Vagina (tissue), 2 donors: ENCODE data around the gene MAMDC2.

Source experiments
- POLR2A ChIP-seq, 2 donors: fragments of 450-650 bp; IDR thresholded peaks; one replicate each; pipeline ENCODE4 v1.6.1; 2017; ENCODE audit warnings: antibody characterized with exemption in 2 of 2, mild to moderate bottlenecking in 2 of 2, moderate library complexity in 2 of 2
- TF ChIP-seq, protein P1 (sequence below), 3 experiments: fragments of 450-650 bp in 2 of 3; fragments of 200-600 bp in 1 of 3; sonication (generic) in 1 of 3; IDR thresholded peaks; one replicate each; pipeline ENCODE4 v1.5.1; 2017 to 2019; ENCODE audit warnings: antibody characterized with exemption in 3 of 3, mild to moderate bottlenecking in 2 of 3, moderate library complexity in 2 of 3

DNA sequence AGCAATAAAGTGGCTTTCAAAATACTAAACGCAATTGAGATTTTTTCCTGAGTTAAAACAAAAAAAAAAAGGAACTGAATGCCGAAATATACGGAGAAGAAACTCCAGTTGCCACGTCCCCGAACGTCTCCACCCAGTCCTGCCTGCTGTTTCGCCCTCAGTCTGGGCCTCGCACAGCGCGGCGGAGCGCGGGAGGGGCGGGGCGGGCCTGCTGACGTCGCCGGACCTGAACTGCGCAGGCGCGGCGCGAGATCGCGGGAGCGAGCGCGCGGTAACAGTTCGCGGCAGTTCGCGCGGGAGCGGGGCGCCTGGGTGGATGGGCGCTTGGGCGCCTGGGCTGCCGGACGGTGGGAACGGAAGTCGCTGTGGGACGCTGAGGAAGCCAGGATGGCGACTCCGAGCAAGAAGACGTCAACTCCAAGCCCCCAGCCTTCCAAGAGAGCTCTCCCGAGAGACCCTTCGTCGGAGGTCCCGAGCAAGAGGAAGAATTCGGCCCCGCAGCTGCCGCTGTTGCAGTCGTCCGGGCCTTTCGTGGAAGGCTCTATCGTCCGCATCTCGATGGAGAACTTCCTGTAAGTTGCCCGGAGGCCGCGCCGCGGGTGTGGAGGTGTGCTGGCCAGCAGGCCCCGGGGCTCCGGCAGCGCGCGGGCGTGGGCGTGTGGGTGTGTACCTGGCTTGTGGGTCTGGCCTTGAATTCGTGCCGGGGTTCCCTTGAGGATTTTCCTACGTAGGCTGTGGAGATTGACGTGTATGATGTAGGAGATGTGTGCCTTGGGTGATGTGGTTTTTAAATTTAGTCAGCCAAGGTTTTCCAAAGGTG, 215.3 kb downstream of the MAMDC2 start, which contains the start of gene SMC5:
- peak; percentile 32 to 96 for TF ChIP-seq POLR2A (IDR thresholded peaks at IDR 0.05)
- TF ChIP-seq, protein P1, sequence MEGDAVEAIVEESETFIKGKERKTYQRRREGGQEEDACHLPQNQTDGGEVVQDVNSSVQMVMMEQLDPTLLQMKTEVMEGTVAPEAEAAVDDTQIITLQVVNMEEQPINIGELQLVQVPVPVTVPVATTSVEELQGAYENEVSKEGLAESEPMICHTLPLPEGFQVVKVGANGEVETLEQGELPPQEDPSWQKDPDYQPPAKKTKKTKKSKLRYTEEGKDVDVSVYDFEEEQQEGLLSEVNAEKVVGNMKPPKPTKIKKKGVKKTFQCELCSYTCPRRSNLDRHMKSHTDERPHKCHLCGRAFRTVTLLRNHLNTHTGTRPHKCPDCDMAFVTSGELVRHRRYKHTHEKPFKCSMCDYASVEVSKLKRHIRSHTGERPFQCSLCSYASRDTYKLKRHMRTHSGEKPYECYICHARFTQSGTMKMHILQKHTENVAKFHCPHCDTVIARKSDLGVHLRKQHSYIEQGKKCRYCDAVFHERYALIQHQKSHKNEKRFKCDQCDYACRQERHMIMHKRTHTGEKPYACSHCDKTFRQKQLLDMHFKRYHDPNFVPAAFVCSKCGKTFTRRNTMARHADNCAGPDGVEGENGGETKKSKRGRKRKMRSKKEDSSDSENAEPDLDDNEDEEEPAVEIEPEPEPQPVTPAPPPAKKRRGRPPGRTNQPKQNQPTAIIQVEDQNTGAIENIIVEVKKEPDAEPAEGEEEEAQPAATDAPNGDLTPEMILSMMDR (IDR thresholded peaks at IDR 0.05), result no peak
